Adrenal gland (tissue), 5 donors: ENCODE data around the gene MACROD2.

Experiments used
- CTCF ChIP-seq, 6 experiments: fragments of 450-650 bp in 4 of 6; fragments of 200-600 bp in 2 of 6; sonication (generic) in 1 of 6; IDR thresholded peaks; 1 replicate in 5 of 6; 2 replicates in 1 of 6; pipeline versions ENCODE4 v1.5.1 to v1.8.0; 2016 to 2021; ENCODE audit warnings: antibody characterized with exemption in 6 of 6, mild to moderate bottlenecking in 2 of 6, moderate library complexity in 1 of 6
- POLR2A ChIP-seq, 2 donors: fragments of 450-650 bp; IDR thresholded peaks; one replicate each; pipeline ENCODE4 v1.6.1; 2017; ENCODE audit warnings: antibody characterized with exemption in 2 of 2, mild to moderate bottlenecking in 2 of 2, moderate library complexity in 1 of 2
- donor health status: DM: no; HTN: no; CAD: no.

- TF ChIP-seq CTCF (IDR thresholded peaks at IDR 0.05) (no peak), POLR2A (IDR thresholded peaks at IDR 0.05) (no peak)
Observed at GRCh38 chr20:14696937-14697336, 701.6 kb downstream of the MACROD2 start.
